Measurements from ENCODE around the gene CTCFL. TPM values are rescaled to one million over a fixed set of nuclear protein-coding genes. Genes with fewer than 3 reads are reported as not detected.

Gene CTCFL
- total RNA-seq, 2 experiments from 2014 or later: 0.63 TPM; not detected in 1

DNA sequence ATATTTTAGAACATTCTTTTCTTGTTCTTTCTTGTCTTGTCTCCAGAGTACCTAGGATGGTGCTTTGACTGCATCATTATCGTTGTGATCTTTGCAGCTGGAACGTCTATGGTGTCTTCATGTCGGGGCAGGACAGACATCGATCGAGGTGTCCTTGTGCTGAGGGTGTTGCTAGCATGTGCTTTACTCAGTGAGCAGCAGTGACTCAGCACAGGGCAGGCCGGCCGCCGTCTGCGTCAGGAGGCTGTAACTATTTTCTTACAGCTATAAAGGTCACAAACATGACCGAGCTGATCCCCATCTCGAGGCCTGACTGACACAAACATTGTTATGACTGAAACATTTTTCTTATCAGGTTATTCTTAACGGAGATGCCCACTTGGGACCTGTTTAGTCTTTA is 14.9 kb upstream of the CTCFL start:
- intact Hi-C loops (cut with micrococcal nuclease; ENCODE audit: unreplicated experiment): no loop called here
- Histone ChIP-seq H3K4me1 (ENCODE audit: insufficient read depth, low read length, poor library complexity, severe bottlenecking) (no peaks in the 10 kb centered on the region), H2AFZ (ENCODE audit: low read length) (no peak overlapping the region), H3K27ac (ENCODE audit: low read depth, low read length, poor library complexity, severe bottlenecking) (no peak overlapping the region), H3K4me2 (ENCODE audit: low read length) (no peak overlapping the region), H3K36me3 (ENCODE audit: insufficient read depth, low read length) (no peaks in the 10 kb centered on the region; the same call in 1 of the 2 replicates), H3K9me2 (ENCODE audit: insufficient read depth, low read length) (no peaks in the 10 kb centered on the region), H3K4me3 (ENCODE audit: low read depth, low read length, poor library complexity, severe bottlenecking) (no peak overlapping the region), H3K79me2 (ENCODE audit: insufficient read depth, low read depth, low read length) (no peaks in the 10 kb centered on the region), H4K20me1 (ENCODE audit: insufficient read depth, low read length) (no peaks in the 10 kb centered on the region), H3K9me3 (ENCODE audit: low read length) (no peaks in the 10 kb centered on the region)
- ChIA-PET POLR2A (no interaction called here), CTCF (ENCODE audit: unreplicated experiment) (no interaction called here)
- DNase-seq (ENCODE audit: low spot score): no peak
- no TSS peak for BruUV-seq (replicated peaks)
- TF ChIP-seq, protein P1, sequence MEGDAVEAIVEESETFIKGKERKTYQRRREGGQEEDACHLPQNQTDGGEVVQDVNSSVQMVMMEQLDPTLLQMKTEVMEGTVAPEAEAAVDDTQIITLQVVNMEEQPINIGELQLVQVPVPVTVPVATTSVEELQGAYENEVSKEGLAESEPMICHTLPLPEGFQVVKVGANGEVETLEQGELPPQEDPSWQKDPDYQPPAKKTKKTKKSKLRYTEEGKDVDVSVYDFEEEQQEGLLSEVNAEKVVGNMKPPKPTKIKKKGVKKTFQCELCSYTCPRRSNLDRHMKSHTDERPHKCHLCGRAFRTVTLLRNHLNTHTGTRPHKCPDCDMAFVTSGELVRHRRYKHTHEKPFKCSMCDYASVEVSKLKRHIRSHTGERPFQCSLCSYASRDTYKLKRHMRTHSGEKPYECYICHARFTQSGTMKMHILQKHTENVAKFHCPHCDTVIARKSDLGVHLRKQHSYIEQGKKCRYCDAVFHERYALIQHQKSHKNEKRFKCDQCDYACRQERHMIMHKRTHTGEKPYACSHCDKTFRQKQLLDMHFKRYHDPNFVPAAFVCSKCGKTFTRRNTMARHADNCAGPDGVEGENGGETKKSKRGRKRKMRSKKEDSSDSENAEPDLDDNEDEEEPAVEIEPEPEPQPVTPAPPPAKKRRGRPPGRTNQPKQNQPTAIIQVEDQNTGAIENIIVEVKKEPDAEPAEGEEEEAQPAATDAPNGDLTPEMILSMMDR (conservative IDR thresholded peaks at IDR 0.05; ENCODE audit: low read length): no peak
- no peak for TF ChIP-seq EZH2phosphoT487 (IDR thresholded peaks at IDR 0.05; ENCODE audit: borderline replicate concordance, low read depth, low read length)

DNA sequence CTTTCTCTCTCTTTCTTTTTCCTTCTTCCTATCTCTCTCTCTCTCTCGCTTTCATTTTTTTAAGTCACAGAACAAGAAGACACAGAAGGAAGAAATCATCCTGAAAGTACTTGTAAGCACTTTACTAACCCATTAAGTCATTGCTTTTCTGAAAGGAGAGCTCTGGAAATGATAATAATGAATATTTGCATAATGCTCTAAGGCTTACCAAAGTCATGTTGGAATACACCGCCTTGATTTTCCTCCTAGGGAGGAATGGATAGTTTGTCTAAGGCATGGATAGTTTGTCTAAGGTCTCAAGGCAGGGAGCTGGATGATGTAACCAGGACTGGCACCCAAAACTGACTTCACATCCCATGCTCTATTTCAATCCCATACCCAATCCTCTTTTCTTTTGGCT is 12.9 kb upstream of the CTCFL start:
- intact Hi-C loops (cut with micrococcal nuclease; ENCODE audit: unreplicated experiment): no loop called here
- H3K36me3 ChIP-seq (ENCODE audit: insufficient read depth, low read length): no peaks in the 10 kb centered on the region; the same call in 1 of the 2 replicates
- no peak overlapping the region for H2AFZ ChIP-seq (ENCODE audit: low read length)
- POLR2A ChIA-PET: no interaction called here
- H3K9me3 ChIP-seq (ENCODE audit: low read length): no peaks in the 10 kb centered on the region
- no peaks in the 10 kb centered on the region for H3K4me1 ChIP-seq (ENCODE audit: insufficient read depth, low read length, poor library complexity, severe bottlenecking)
- TF ChIP-seq, protein P1 (conservative IDR thresholded peaks at IDR 0.05; ENCODE audit: low read length): no peak
- no peak for TF ChIP-seq EZH2phosphoT487 (IDR thresholded peaks at IDR 0.05; ENCODE audit: borderline replicate concordance, low read depth, low read length)
- no peak overlapping the region for H3K4me2 ChIP-seq (ENCODE audit: low read length)
- BruUV-seq (replicated peaks): no TSS peak
- no peaks in the 10 kb centered on the region for H3K79me2 ChIP-seq (ENCODE audit: insufficient read depth, low read depth, low read length)
- no peaks in the 10 kb centered on the region for H3K9me2 ChIP-seq (ENCODE audit: insufficient read depth, low read length)
- H3K4me3 ChIP-seq (ENCODE audit: low read depth, low read length, poor library complexity, severe bottlenecking): no peak overlapping the region
- H4K20me1 ChIP-seq (ENCODE audit: insufficient read depth, low read length): no peaks in the 10 kb centered on the region
- CTCF ChIA-PET (ENCODE audit: unreplicated experiment): no interaction called here
- DNase-seq (ENCODE audit: low spot score): no peak
- H3K27ac ChIP-seq (ENCODE audit: low read depth, low read length, poor library complexity, severe bottlenecking): no peak overlapping the region

DNA sequence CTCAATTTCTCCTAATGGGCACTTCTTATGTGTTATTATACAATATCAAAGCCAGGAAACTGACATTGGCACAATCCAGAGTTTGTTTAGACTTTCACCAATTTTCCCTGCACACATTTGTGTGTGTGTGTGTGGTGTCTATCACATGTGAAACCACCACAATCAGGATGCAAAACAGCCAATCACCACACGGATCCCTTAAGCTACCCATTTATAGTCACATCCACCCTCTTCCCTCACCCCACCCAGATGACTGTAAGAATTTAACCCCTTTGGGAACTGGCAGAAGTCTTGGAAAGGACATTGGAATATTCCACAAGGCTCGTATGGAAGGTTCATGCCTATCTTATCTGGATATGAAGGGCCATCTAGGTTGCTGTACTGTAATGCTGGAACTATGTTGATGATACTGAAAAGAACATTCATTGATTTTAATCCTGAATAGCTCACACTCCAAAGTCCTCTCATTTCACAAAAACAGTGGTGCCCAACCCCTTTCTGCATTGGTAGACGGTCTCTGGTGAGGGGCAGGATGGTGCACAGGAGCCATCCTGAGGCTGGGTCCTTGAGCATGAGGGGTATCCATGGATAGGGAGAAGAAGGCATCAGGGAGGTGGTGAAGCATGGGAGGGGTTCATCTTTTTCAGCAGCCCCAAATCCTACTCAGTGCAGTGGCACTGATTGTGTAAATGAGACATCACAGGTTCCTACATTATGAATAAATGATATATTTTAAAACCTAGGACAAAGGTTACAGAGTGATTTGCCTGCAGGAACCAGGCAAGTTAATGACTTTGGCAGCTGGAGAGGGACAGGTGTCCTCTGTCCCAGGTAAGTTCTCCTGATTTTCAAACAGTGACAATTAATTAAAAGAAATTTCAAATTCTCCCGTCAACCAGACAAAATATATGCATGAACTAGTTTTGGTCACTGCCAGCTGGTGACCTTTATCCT is 12.1 kb upstream of the CTCFL start:
- no peak overlapping the region for H3K4me3 ChIP-seq (ENCODE audit: low read depth, low read length, poor library complexity, severe bottlenecking)
- H2AFZ ChIP-seq (ENCODE audit: low read length): no peak overlapping the region
- H4K20me1 ChIP-seq (ENCODE audit: insufficient read depth, low read length): no peaks in the 10 kb centered on the region
- no peaks in the 10 kb centered on the region for H3K9me2 ChIP-seq (ENCODE audit: insufficient read depth, low read length)
- ChIA-PET POLR2A (interaction anchor here (0.7 kb wide), 1 partner anchor 336 kb away, joined by 3 read pairs; no protein-coding TSS in a partner anchor), CTCF (ENCODE audit: unreplicated experiment) (interaction anchor here (0.6 to 1.0 kb wide), 2 partner anchors 12 to 1145 kb away, joined by 3 read pairs; no protein-coding TSS in a partner anchor)
- H3K4me1 ChIP-seq (ENCODE audit: insufficient read depth, low read length, poor library complexity, severe bottlenecking): no peaks in the 10 kb centered on the region
- intact Hi-C loops (cut with micrococcal nuclease; ENCODE audit: unreplicated experiment): no loop called here
- H3K27ac ChIP-seq (ENCODE audit: low read depth, low read length, poor library complexity, severe bottlenecking): no peak overlapping the region
- no peaks in the 10 kb centered on the region for H3K9me3 ChIP-seq (ENCODE audit: low read length)
- no TSS peak for BruUV-seq (replicated peaks)
- no peak for DNase-seq (ENCODE audit: low spot score)
- TF ChIP-seq, protein P1 (conservative IDR thresholded peaks at IDR 0.05; ENCODE audit: low read length): no peak
- no peak for TF ChIP-seq EZH2phosphoT487 (IDR thresholded peaks at IDR 0.05; ENCODE audit: borderline replicate concordance, low read depth, low read length)
- H3K36me3 ChIP-seq (ENCODE audit: insufficient read depth, low read length): no peaks in the 10 kb centered on the region; the same call in 1 of the 2 replicates
- no peak overlapping the region for H3K4me2 ChIP-seq (ENCODE audit: low read length)
- no peaks in the 10 kb centered on the region for H3K79me2 ChIP-seq (ENCODE audit: insufficient read depth, low read depth, low read length)

All from OCI-LY7 (cell line).